GM18507 (cell line): Measurements from ENCODE around the gene GNRH2.
"Not testable (repeated sequence)": the region's sequence is repeated elsewhere in the genome, so short reads cannot be mapped to it uniquely, and the experiment has no call there.

Experiments
- DNase-seq: peaks from one replicate; pipeline ENCODE4 v3.0.0; 2011; ENCODE audit warnings: low read depth; ENCODE audit not compliant: insufficient read length; ENCODE audit errors: extremely low spot score
- FAIRE-seq: peaks from 2 replicates; lab custom pipeline; 2011; peaks lifted over from hg19 to GRCh38; lab: Jason Lieb, UNC

GNRH2 gene

GRCh38 chr20:3071610-3072529 is 28.4 kb downstream of the GNRH2 start, which contains the start of gene OXT:
TSS of gene OXT (plus strand) at chr20:3071620. CDS start at chr20:3071656, 36 bp downstream.
- no peak for DNase-seq
- FAIRE-seq: no peak

GRCh38 chr20:3072530-3073250 is 29.3 kb downstream of the GNRH2 start:
- no peak for DNase-seq
- FAIRE-seq: no peak

- not testable (repeated sequence) for DNase-seq, FAIRE-seq
These were observed 29.8 kb downstream of the GNRH2 start for GRCh38 chr20:3073251-3073643.

GRCh38 chr20:3074812-3075211 is 31.4 kb downstream of the GNRH2 start:
- no peak for FAIRE-seq
- no peak for DNase-seq

GRCh38 chr20:3075315-3075714 is 31.9 kb downstream of the GNRH2 start:
- not testable (repeated sequence) for FAIRE-seq, DNase-seq

- FAIRE-seq (no peak), DNase-seq (no peak)
These were observed 34.3 kb downstream of the GNRH2 start for GRCh38 chr20:3077618-3078134.

GRCh38 chr20:3080939-3081388 is 37.5 kb downstream of the GNRH2 start:
- DNase-seq (no peak), FAIRE-seq (no peak)

- DNase-seq (no peak), FAIRE-seq (no peak)
These were observed 38.2 kb downstream of the GNRH2 start for GRCh38 chr20:3081641-3082040.

GRCh38 chr20:3082306-3082951 is 39.0 kb downstream of the GNRH2 start:
- DNase-seq (no peak), FAIRE-seq (no peak)

- DNase-seq: no peak
These were observed 39.8 kb downstream of the GNRH2 start for GRCh38 chr20:3082955-3083952.

GRCh38 chr20:3084283-3084985 is 41.0 kb downstream of the GNRH2 start, which contains the start of gene AVP:
TSS of gene AVP (minus strand) at chr20:3084724. CDS start at chr20:3084674, 50 bp downstream.
- DNase-seq (no peak), FAIRE-seq (no peak)

More at GRCh38 chr20:3082955-3083952, 39.8 kb downstream of the GNRH2 start:
- no peak for FAIRE-seq

- DNase-seq (no peak), FAIRE-seq (no peak)
These were observed 41.6 kb downstream of the GNRH2 start for GRCh38 chr20:3084986-3085360.

- FAIRE-seq: no peak
- no peak for DNase-seq
These were observed 42.2 kb downstream of the GNRH2 start for GRCh38 chr20:3085571-3086072.

- DNase-seq (no peak), FAIRE-seq (no peak)
These were observed 44.6 kb downstream of the GNRH2 start for GRCh38 chr20:3088031-3088430.

GRCh38 chr20:3090565-3090964 is 47.1 kb downstream of the GNRH2 start:
- FAIRE-seq (no peak), DNase-seq (no peak)

GRCh38 chr20:3092611-3093379 is 49.4 kb downstream of the GNRH2 start:
- FAIRE-seq: no peak
- DNase-seq: no peak

GRCh38 chr20:3093861-3094361 is 50.5 kb downstream of the GNRH2 start:
- DNase-seq (no peak), FAIRE-seq (no peak)
